GM23338 (cell line): ENCODE results near the gene KRT8.

Experiments
- CREB1 ChIP-seq: fragments of 250-450 bp; sonication (Bioruptor Pico); IDR thresholded peaks from 2 replicates; pipeline ENCODE4 v1.5.0; 2020; ENCODE audit warnings: low read depth, mild to moderate bottlenecking, moderate library complexity
- CTCF ChIP-seq, 2 experiments: fragments of 200-600 bp in 1 of 2; sonication (generic) in 1 of 2; conservative IDR thresholded peaks; 2 replicates each; pipeline versions ENCODE4 v1.5.1 to v1.6.1; 2016 to 2017; ENCODE audit warnings: antibody characterized with exemption in 2 of 2, low read depth in 2 of 2, mild to moderate bottlenecking in 2 of 2, moderate library complexity in 1 of 2
- EZH2 ChIP-seq: fragments of 200-600 bp; sonication (generic); IDR thresholded peaks from one replicate; pipeline ENCODE4 v1.8.0; 2017; ENCODE audit warnings: antibody characterized with exemption, mild to moderate bottlenecking, low read depth; ENCODE audit not compliant: unreplicated experiment
- EZH2phosphoT487 ChIP-seq: fragments of 200-600 bp; sonication (generic); IDR thresholded peaks from one replicate; pipeline ENCODE4 v1.8.1; 2018; ENCODE audit warnings: antibody characterized with exemption; ENCODE audit not compliant: unreplicated experiment
- POLR2AphosphoS5 ChIP-seq: IDR thresholded peaks from 2 replicates; pipeline ENCODE4 v1.6.1; 2016; ENCODE audit warnings: antibody characterized with exemption, low read depth
- REST ChIP-seq: IDR thresholded peaks from one replicate; pipeline ENCODE4 v1.6.1; 2018; ENCODE audit warnings: antibody characterized with exemption; ENCODE audit not compliant: unreplicated experiment
- TF ChIP-seq, protein P1 (sequence below): IDR thresholded peaks from 2 replicates; pipeline ENCODE4 v1.6.1; 2016; ENCODE audit warnings: antibody characterized with exemption

- TF ChIP-seq CREB1 (no peak), EZH2phosphoT487 (no peak), CTCF (conservative IDR thresholded peaks at IDR 0.05; ENCODE audit: low read depth in 2 of 2) (no peak), REST (no peak), POLR2AphosphoS5 (no peak), EZH2 (no peak)
- TF ChIP-seq, protein P1, sequence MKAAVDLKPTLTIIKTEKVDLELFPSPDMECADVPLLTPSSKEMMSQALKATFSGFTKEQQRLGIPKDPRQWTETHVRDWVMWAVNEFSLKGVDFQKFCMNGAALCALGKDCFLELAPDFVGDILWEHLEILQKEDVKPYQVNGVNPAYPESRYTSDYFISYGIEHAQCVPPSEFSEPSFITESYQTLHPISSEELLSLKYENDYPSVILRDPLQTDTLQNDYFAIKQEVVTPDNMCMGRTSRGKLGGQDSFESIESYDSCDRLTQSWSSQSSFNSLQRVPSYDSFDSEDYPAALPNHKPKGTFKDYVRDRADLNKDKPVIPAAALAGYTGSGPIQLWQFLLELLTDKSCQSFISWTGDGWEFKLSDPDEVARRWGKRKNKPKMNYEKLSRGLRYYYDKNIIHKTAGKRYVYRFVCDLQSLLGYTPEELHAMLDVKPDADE = no peak
Measured at GRCh38 chr12:52918784-52919183, 13.9 kb upstream of the KRT8 start.
